ENCODE results near the gene FAM50A. TPM values are rescaled to one million over a fixed set of nuclear protein-coding genes. Genes with fewer than 3 reads are reported as not detected.

The FAM50A gene
- total RNA-seq, 4 donors from 2014 or later: 16.2 to 31.5 (median 23.3) TPM

GRCh38 chrX:154484255-154485149 lies 40.6 kb downstream of the FAM50A start:
- no peaks in the 10 kb centered on the region for H3K9me3 ChIP-seq
- no peaks in the 10 kb centered on the region for H3K36me3 ChIP-seq
- 65% methylated on average over 10 of the region's 16 CpGs for WGBS
- H3K4me3 ChIP-seq: no peak overlapping the region
- peaks cover 31% of the 10 kb centered on the region for H3K4me1 ChIP-seq
- H3K27me3 ChIP-seq: no peaks in the 10 kb centered on the region
- TF ChIP-seq POLR2AphosphoS5 (IDR thresholded peaks at IDR 0.05) (no peak), CTCF (IDR thresholded peaks at IDR 0.05) (no peak), POLR2A (IDR thresholded peaks at IDR 0.05) (no peak), EP300 (IDR thresholded peaks at IDR 0.05) (no peak)
- DNase-seq (ENCODE audit: low spot score in 2 of 2): peak in 1 of 2 donors; percentile 59
- no peak overlapping the region for H3K27ac ChIP-seq

GRCh38 chrX:154485150-154486051 lies 41.5 kb downstream of the FAM50A start:
- peak in 1 of 2 donors; percentile 68 for DNase-seq (ENCODE audit: low spot score in 2 of 2)
- peaks cover 32% of the 10 kb centered on the region for H3K4me1 ChIP-seq
- WGBS: 83% methylated on average over 8 of the region's 35 CpGs
- TF ChIP-seq POLR2AphosphoS5 (IDR thresholded peaks at IDR 0.05) (no peak), POLR2A (IDR thresholded peaks at IDR 0.05) (no peak), CTCF (IDR thresholded peaks at IDR 0.05) (no peak), EP300 (IDR thresholded peaks at IDR 0.05) (no peak)
- H3K9me3 ChIP-seq: no peaks in the 10 kb centered on the region
- no peaks in the 10 kb centered on the region for H3K36me3 ChIP-seq
- no peaks in the 10 kb centered on the region for H3K27me3 ChIP-seq
- H3K4me3 ChIP-seq: peak overlapping the region; percentile 69
- H3K27ac ChIP-seq: peak overlapping the region; percentile 83

DNA sequence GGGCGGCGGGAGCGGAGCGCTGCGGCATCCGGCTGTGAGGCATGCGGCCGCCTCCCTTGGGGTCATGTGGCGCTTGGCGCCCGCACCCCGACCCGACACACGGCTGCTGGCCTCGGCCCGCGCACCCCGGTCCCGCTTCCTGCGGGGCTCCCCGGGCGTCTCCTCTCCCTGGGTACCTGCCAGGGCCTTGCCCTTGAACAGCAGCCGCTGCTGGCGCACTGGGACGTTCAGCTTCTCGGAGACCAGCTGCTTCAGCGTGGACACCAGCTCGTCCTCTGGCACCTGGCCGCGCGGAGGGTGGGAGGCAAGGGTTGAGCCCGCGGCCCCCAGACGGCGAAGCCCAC lies 42.1 kb downstream of the FAM50A start:
- Histone ChIP-seq H3K27me3 (no peaks in the 10 kb centered on the region), H3K27ac (peak overlapping the region; percentile 83), H3K36me3 (no peaks in the 10 kb centered on the region), H3K9me3 (no peaks in the 10 kb centered on the region), H3K4me3 (peak overlapping the region; percentile 69), H3K4me1 (peaks cover 32% of the 10 kb centered on the region)
- DNase-seq (ENCODE audit: low spot score in 2 of 2): peak in 1 of 2 donors; percentile 70
- TF ChIP-seq POLR2AphosphoS5 (IDR thresholded peaks at IDR 0.05) (no peak), EP300 (IDR thresholded peaks at IDR 0.05) (no peak), POLR2A (IDR thresholded peaks at IDR 0.05) (no peak), CTCF (IDR thresholded peaks at IDR 0.05) (no peak)
- WGBS: 39% methylated on average over 13 of the region's 35 CpGs

GRCh38 chrX:154486396-154487207 lies 42.7 kb downstream of the FAM50A start, which contains the start of gene UBL4A:
UBL4A (minus strand) TSS chrX:154486615; CDS start chrX:154486584, 31 bp downstream.
- Histone ChIP-seq H3K4me1 (peaks cover 32% of the 10 kb centered on the region), H3K27ac (peak within 1 kb of the TSS; percentile 83), H3K27me3 (no peaks in the 10 kb centered on the region), H3K36me3 (no peaks in the 10 kb centered on the region), H3K4me3 (peak within 1 kb of the TSS; percentile 69), H3K9me3 (no peaks in the 10 kb centered on the region)
- DNase-seq (ENCODE audit: low spot score in 2 of 2): peak in 1 of 2 donors; percentile 77
- TF ChIP-seq EP300 (IDR thresholded peaks at IDR 0.05): no peak
- WGBS: 71% methylated on average over 6 of the region's 95 CpGs
